ENCODE results near the gene ICAM5.

- no peak for TF ChIP-seq CTCF (IDR thresholded peaks at IDR 0.05)
- TF ChIP-seq POLR2AphosphoS5 (IDR thresholded peaks at IDR 0.05; ENCODE audit: low read depth, low read length): no peak
- no peak for TF ChIP-seq SIN3A (IDR thresholded peaks at IDR 0.05; ENCODE audit: borderline replicate concordance, insufficient read depth, low read depth, low read length)
Observed at GRCh38 chr19:10260141-10260584, 29.6 kb upstream of the ICAM5 start.

All from Panc1 (cell line).